WTC11 (cell line): ENCODE data around the gene CEACAM18. TPM values are rescaled to one million over a fixed set of nuclear protein-coding genes. Genes with fewer than 3 reads are reported as not detected.

Source experiments
- ATAC-seq: fragments of 200-7000 bp; cut with Tn5 transposase; 2 replicates; pipeline ENCODE4 v1.10.0; 2021; ENCODE audit warnings: mild to moderate bottlenecking, moderate library complexity
- CTCF ChIA-PET: fragments of 300-600 bp; sonication (Branson Sonifier 250); formaldehyde crosslinking; loops from one replicate; lab custom pipeline; 2021; ENCODE audit warnings: antibody characterized with exemption; lab: Charles Lee
- POLR2A ChIA-PET: fragments of 350-600 bp; sonication (Branson Sonifier 250); formaldehyde crosslinking; loops from one replicate; lab custom pipeline; 2021; ENCODE audit warnings: antibody characterized with exemption; lab: Charles Lee
- DNase-seq: peaks from one replicate; pipeline ENCODE4 v3.0.0; 2021; ENCODE audit warnings: low spot score
- H3K27ac Mint-ChIP-seq: 2 replicates; pipeline ENCODE4 v1.8.0; 2021; ENCODE audit warnings: mixed read lengths
- H3K27me3 Mint-ChIP-seq: 2 replicates; pipeline ENCODE4 v1.8.0; 2021; ENCODE audit warnings: low read depth, mild to moderate bottlenecking, moderate library complexity, mixed read lengths
- H3K36me3 Mint-ChIP-seq: 2 replicates; pipeline ENCODE4 v1.8.0; 2021; ENCODE audit warnings: mixed read lengths
- H3K4me1 Mint-ChIP-seq: 2 replicates; pipeline ENCODE4 v1.8.0; 2022; ENCODE audit warnings: mixed read lengths
- H3K4me3 Mint-ChIP-seq: 2 replicates; pipeline ENCODE4 v1.8.0; 2021; ENCODE audit warnings: mild to moderate bottlenecking, moderate library complexity, mixed read lengths
- H3K9me3 Mint-ChIP-seq: 2 replicates; pipeline ENCODE4 v1.8.0; 2021; ENCODE audit warnings: mixed read lengths
- ATF2 ChIP-seq: sonication (generic); formaldehyde crosslinking; IDR thresholded peaks from 2 replicates; pipeline ENCODE4 v1.8.1; 2022; ENCODE audit warnings: low read depth, missing genetic modification reagents, borderline replicate concordance
- ERG ChIP-seq: fragments of 250-450 bp; sonication (Bioruptor Pico); IDR thresholded peaks from 2 replicates; pipeline ENCODE4 v1.8.0; 2021; ENCODE audit warnings: mild to moderate bottlenecking
- ESRRA ChIP-seq: sonication (generic); formaldehyde crosslinking; IDR thresholded peaks from 2 replicates; pipeline ENCODE4 v1.8.1; 2022; ENCODE audit warnings: mild to moderate bottlenecking, missing genetic modification reagents, borderline replicate concordance
- RELA ChIP-seq: sonication (generic); formaldehyde crosslinking; IDR thresholded peaks from 2 replicates; pipeline ENCODE4 v1.8.1; 2022; ENCODE audit warnings: missing genetic modification reagents, mild to moderate bottlenecking, borderline replicate concordance
- ZNF121 ChIP-seq: sonication (generic); formaldehyde crosslinking; IDR thresholded peaks from 2 replicates; pipeline ENCODE4 v1.8.0; 2023; ENCODE audit warnings: missing genetic modification reagents
- ZNF138 ChIP-seq: sonication (generic); formaldehyde crosslinking; conservative IDR thresholded peaks from 2 replicates; pipeline ENCODE4 v1.8.1; 2022; ENCODE audit warnings: mild to moderate bottlenecking, moderate library complexity, missing genetic modification reagents
- ZNF317 ChIP-seq: sonication (generic); formaldehyde crosslinking; IDR thresholded peaks from 2 replicates; pipeline ENCODE4 v1.8.1; 2023; ENCODE audit warnings: low read depth, mild to moderate bottlenecking, moderate library complexity, missing genetic modification reagents, borderline replicate concordance
- ZNF425 ChIP-seq: fragments of 250-450 bp; sonication (Bioruptor Pico); conservative IDR thresholded peaks from 2 replicates; pipeline ENCODE4 v1.9.0; 2021; ENCODE audit warnings: mild to moderate bottlenecking
- total RNA-seq: library from RNA; stranded (reverse); gene quantifications from 3 replicates; pipeline ENCODE4 v1.2.3, GENCODE V29; 2021
- TF ChIP-seq, protein P1 (sequence below): sonication (generic); formaldehyde crosslinking; IDR thresholded peaks from 2 replicates; pipeline ENCODE4 v1.8.0; 2023; ENCODE audit warnings: missing genetic modification reagents, mild to moderate bottlenecking, borderline replicate concordance
- TF ChIP-seq, protein P2 (sequence below): fragments of 250-450 bp; sonication (Bioruptor Pico); IDR thresholded peaks from 2 replicates; pipeline ENCODE4 v1.9.0; 2021; ENCODE audit warnings: mild to moderate bottlenecking, borderline replicate concordance
- TF ChIP-seq, protein P3 (sequence below): sonication (generic); formaldehyde crosslinking; IDR thresholded peaks from 2 replicates; pipeline ENCODE4 v1.8.1; 2023; ENCODE audit warnings: mild to moderate bottlenecking, missing genetic modification reagents, moderate library complexity
- TF ChIP-seq, protein P4 (sequence below): sonication (generic); formaldehyde crosslinking; IDR thresholded peaks from 2 replicates; pipeline ENCODE4 v1.8.1; 2022; ENCODE audit warnings: missing genetic modification reagents, borderline replicate concordance

Gene CEACAM18
- total RNA-seq, 1 experiment from 2014 or later = not detected

- no peak for TF ChIP-seq ERG (CRISPR knock-in tag)
- TF ChIP-seq, all 79 proteins: peak for 0
Observed at GRCh38 chr19:51440846-51441409, 37.4 kb upstream of the CEACAM18 start (continued).

DNA sequence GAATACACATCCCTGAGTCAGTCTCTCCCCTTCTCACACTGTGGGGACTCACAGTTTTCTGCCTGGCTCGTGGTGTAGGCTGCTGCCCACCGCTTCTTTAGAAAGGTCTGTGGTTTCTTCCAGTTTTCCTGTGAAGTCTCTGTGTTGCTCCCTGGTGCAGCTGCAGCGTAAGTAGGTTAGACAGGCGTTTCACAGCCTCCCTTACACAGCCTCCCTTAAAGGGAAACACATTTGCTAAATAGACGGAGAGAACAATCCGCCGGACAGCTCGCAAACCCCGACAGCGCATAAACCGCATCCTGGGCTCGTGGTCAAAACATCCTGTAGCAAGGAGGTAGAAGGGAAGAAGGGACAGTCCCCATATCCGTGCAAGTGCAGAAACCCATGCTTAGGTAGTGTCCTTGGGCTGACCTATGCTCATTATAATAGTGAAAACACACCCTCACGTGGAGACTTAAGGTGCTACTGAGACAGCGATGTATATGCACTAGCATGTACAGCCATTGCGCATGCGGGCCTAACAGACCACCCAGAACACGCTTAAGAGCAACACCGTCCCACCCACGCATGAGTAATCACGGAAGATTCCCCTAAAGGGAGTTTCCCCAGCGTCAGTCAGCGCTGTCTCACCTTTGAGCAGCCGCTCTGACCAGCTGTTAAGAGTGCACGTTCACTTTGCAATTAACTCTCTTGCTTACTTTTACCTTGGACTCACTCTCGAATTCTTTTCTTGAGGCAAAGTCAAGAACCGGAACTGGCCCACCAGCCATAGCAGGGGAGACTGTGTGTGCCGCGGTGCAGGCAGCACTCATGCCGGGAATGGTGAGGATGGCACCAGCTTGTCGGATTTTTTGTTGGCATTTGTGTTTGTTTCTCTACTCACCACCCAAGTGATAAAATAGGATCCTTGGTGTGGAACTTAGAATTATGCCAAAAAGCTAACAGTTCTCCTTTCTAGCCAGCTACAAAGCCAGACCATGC is 36.6 kb upstream of the CEACAM18 start:
- H3K9me3 Mint-ChIP-seq = peaks cover 3% of the 10 kb centered on the region
- H3K36me3 Mint-ChIP-seq = no peaks in the 10 kb centered on the region
- peaks cover 6% of the 10 kb centered on the region; the same call in 1 of the 2 replicates for H3K4me1 Mint-ChIP-seq
- H3K4me3 Mint-ChIP-seq = no peak overlapping the region
- POLR2A ChIA-PET = no interaction called here
- H3K27me3 Mint-ChIP-seq = peaks cover 39% of the 10 kb centered on the region
- H3K27ac Mint-ChIP-seq = no peak overlapping the region
- CTCF ChIA-PET = interaction anchor here (0.8 to 4.2 kb wide), 6 partner anchors 20 to 283 kb away, joined by 3 to 39 read pairs (median 4); partner anchors contain the start of gene SIGLEC10
- TF ChIP-seq, protein P1, sequence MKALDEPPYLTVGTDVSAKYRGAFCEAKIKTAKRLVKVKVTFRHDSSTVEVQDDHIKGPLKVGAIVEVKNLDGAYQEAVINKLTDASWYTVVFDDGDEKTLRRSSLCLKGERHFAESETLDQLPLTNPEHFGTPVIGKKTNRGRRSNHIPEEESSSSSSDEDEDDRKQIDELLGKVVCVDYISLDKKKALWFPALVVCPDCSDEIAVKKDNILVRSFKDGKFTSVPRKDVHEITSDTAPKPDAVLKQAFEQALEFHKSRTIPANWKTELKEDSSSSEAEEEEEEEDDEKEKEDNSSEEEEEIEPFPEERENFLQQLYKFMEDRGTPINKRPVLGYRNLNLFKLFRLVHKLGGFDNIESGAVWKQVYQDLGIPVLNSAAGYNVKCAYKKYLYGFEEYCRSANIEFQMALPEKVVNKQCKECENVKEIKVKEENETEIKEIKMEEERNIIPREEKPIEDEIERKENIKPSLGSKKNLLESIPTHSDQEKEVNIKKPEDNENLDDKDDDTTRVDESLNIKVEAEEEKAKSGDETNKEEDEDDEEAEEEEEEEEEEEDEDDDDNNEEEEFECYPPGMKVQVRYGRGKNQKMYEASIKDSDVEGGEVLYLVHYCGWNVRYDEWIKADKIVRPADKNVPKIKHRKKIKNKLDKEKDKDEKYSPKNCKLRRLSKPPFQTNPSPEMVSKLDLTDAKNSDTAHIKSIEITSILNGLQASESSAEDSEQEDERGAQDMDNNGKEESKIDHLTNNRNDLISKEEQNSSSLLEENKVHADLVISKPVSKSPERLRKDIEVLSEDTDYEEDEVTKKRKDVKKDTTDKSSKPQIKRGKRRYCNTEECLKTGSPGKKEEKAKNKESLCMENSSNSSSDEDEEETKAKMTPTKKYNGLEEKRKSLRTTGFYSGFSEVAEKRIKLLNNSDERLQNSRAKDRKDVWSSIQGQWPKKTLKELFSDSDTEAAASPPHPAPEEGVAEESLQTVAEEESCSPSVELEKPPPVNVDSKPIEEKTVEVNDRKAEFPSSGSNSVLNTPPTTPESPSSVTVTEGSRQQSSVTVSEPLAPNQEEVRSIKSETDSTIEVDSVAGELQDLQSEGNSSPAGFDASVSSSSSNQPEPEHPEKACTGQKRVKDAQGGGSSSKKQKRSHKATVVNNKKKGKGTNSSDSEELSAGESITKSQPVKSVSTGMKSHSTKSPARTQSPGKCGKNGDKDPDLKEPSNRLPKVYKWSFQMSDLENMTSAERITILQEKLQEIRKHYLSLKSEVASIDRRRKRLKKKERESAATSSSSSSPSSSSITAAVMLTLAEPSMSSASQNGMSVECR (CRISPR knock-in tag) = no peak
- TF ChIP-seq ESRRA (CRISPR knock-in tag) = no peak
- TF ChIP-seq ATF2 (CRISPR knock-in tag) = no peak
- TF ChIP-seq, protein P2, sequence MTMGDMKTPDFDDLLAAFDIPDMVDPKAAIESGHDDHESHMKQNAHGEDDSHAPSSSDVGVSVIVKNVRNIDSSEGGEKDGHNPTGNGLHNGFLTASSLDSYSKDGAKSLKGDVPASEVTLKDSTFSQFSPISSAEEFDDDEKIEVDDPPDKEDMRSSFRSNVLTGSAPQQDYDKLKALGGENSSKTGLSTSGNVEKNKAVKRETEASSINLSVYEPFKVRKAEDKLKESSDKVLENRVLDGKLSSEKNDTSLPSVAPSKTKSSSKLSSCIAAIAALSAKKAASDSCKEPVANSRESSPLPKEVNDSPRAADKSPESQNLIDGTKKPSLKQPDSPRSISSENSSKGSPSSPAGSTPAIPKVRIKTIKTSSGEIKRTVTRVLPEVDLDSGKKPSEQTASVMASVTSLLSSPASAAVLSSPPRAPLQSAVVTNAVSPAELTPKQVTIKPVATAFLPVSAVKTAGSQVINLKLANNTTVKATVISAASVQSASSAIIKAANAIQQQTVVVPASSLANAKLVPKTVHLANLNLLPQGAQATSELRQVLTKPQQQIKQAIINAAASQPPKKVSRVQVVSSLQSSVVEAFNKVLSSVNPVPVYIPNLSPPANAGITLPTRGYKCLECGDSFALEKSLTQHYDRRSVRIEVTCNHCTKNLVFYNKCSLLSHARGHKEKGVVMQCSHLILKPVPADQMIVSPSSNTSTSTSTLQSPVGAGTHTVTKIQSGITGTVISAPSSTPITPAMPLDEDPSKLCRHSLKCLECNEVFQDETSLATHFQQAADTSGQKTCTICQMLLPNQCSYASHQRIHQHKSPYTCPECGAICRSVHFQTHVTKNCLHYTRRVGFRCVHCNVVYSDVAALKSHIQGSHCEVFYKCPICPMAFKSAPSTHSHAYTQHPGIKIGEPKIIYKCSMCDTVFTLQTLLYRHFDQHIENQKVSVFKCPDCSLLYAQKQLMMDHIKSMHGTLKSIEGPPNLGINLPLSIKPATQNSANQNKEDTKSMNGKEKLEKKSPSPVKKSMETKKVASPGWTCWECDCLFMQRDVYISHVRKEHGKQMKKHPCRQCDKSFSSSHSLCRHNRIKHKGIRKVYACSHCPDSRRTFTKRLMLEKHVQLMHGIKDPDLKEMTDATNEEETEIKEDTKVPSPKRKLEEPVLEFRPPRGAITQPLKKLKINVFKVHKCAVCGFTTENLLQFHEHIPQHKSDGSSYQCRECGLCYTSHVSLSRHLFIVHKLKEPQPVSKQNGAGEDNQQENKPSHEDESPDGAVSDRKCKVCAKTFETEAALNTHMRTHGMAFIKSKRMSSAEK (CRISPR knock-in tag) = no peak
- TF ChIP-seq ZNF138 (CRISPR knock-in tag) = no peak
- TF ChIP-seq, protein P3, sequence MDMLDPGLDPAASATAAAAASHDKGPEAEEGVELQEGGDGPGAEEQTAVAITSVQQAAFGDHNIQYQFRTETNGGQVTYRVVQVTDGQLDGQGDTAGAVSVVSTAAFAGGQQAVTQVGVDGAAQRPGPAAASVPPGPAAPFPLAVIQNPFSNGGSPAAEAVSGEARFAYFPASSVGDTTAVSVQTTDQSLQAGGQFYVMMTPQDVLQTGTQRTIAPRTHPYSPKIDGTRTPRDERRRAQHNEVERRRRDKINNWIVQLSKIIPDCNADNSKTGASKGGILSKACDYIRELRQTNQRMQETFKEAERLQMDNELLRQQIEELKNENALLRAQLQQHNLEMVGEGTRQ (CRISPR knock-in tag) = no peak
- no peak for TF ChIP-seq RELA (CRISPR knock-in tag)
- TF ChIP-seq, protein P4, sequence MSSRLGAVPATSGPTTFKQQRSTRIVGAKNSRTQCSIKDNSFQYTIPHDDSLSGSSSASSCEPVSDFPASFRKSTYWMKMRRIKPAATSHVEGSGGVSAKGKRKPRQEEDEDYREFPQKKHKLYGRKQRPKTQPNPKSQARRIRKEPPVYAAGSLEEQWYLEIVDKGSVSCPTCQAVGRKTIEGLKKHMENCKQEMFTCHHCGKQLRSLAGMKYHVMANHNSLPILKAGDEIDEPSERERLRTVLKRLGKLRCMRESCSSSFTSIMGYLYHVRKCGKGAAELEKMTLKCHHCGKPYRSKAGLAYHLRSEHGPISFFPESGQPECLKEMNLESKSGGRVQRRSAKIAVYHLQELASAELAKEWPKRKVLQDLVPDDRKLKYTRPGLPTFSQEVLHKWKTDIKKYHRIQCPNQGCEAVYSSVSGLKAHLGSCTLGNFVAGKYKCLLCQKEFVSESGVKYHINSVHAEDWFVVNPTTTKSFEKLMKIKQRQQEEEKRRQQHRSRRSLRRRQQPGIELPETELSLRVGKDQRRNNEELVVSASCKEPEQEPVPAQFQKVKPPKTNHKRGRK = no peak
- no peak for TF ChIP-seq ZNF317 (CRISPR knock-in tag)
- no peak for TF ChIP-seq ZNF121 (CRISPR knock-in tag)
- TF ChIP-seq ZNF425 (CRISPR knock-in tag) = no peak
- no peak for DNase-seq
- ATAC-seq = no peak
